GM19239 (cell line): ENCODE results near the gene BAD.
"Not testable (repeated sequence)": the region's sequence is repeated elsewhere in the genome, so short reads cannot be mapped to it uniquely, and the experiment has no call there.

Source experiments
- DNase-seq: peaks from one replicate; pipeline ENCODE4 v3.0.0; 2011; ENCODE audit warnings: low spot score; ENCODE audit not compliant: insufficient read length
- FAIRE-seq: peaks from 2 replicates; lab custom pipeline; 2011; peaks lifted over from hg19 to GRCh38; lab: Jason Lieb, UNC

The BAD gene

GRCh38 chr11:64247729-64248531, 36.5 kb downstream of the BAD start:
- no peak for DNase-seq
- FAIRE-seq, result no peak

- no peak for FAIRE-seq
- peak; percentile 88 for DNase-seq
These were observed 37.4 kb downstream of the BAD start, which contains the start of gene PPP1R14B for GRCh38 chr11:64246871-64247728. Gene PPP1R14B, minus strand, starts transcription at chr11:64246943. Its CDS starts 270 bp downstream, at chr11:64246673.

- not testable (repeated sequence) for FAIRE-seq, DNase-seq
These were observed 37.9 kb downstream of the BAD start for GRCh38 chr11:64246621-64246870.

GRCh38 chr11:64245797-64246620, 38.5 kb downstream of the BAD start:
- FAIRE-seq (no peak), DNase-seq (no peak)

DNA sequence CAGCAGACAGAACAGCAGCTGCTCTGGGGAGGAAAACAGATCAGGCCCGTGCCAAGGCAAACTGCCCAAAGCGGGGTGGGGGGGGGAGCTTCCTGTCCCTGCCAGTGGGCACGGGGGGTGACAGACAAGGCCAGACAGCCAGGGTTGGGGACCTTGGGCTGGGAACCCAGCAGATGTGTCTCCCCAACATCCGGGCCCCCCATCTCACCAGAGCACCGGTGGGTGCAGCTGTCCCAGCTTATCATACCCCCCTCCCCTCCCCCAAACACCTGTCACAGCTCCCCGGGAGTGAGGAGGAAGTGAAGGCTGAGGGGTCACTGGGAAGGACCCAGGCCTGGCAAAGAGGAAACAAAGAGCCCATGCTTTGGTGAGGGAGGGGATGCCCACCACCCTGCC, 39.1 kb downstream of the BAD start:
- DNase-seq (no peak), FAIRE-seq (no peak)

GRCh38 chr11:64244966-64245365, 39.5 kb downstream of the BAD start:
- no peak for FAIRE-seq
- no peak for DNase-seq

DNA sequence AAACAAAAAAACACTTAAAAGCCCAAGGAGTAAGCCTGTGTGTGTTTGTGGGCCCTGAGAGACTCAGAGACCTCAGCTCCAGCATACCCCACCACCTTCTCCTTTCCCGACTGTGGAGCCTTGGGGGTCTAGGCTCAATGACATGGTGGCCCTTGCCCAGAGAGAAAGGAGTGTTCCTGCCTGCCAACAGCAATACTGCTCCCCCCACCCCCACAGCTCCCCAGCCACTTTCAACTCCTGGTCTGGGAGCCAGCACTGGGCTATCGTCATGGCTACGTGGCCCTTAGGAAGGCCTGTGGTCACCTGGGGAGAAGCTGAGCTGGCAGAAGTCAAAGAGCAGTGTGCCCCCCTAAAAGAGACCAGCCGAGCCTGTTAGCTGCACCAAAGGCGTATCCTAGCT, 40.4 kb downstream of the BAD start:
- DNase-seq, result no peak
- no peak for FAIRE-seq

- FAIRE-seq, result no peak
These were observed 41.1 kb downstream of the BAD start for GRCh38 chr11:64243236-64243854.

GRCh38 chr11:64241491-64242374, 42.7 kb downstream of the BAD start:
- FAIRE-seq (peak; percentile 26), DNase-seq (peak; percentile 86)

More at GRCh38 chr11:64243236-64243854, 41.1 kb downstream of the BAD start:
- no peak for DNase-seq

DNA sequence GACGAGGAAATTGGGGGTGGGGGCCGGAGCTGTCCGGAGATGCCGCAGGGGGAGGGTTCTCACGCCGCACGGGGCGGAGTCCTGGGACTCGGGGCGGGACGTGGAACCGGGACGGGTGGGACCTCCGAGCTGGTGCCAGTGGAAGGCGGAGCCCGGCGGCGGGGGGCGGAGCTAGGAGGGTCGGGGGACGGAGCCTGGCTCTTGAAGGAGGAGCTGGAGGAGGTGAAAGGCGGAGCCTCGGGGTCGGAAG, 43.3 kb downstream of the BAD start:
- DNase-seq (peak; percentile 76), FAIRE-seq (peak; percentile 95)

GRCh38 chr11:64240435-64241240, 43.8 kb downstream of the BAD start, which contains the start of gene FKBP2:
Gene FKBP2, plus strand, starts transcription at chr11:64241095. Its CDS starts 1,293 bp downstream, at chr11:64242388.
- DNase-seq, result peak; percentile 92
- FAIRE-seq, result no peak

DNA sequence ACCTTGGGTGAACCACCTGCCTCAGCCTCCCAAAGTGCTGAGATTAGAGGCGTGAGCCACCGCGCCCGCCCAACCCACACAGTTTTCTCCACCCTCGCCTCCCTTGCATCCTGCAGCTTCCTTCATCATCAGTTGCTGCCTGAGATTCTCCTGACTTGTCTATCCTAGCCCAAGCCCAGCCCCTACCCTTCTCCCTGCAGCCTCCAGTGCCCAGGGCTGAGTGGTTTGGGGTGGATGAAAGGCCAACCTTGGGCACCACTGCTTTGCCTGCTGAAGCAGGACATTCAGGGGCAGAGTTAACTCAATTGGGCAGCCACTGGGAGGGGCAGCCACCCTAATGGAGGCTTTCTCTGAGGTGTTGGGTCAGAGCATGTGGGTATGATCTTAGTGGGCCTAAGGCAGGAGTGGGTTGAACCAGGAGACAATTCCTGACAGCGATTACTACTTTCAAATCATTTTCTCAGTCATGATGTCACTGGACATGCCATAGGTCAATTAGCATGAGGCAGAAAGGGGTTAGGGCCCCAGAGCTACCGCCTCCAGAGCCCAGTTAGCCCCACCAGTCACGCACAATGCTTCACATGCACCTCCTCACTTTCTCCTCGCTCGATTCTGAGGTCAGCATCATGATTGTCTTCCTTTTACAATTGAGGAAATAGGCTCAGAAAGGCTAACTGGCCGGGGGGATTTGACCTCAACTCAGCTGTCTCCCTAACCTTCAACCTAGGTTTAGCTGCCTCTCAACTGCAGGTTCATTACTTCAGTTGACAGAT, 44.6 kb downstream of the BAD start:
- no peak for FAIRE-seq
- DNase-seq, result peak; percentile 54

DNA sequence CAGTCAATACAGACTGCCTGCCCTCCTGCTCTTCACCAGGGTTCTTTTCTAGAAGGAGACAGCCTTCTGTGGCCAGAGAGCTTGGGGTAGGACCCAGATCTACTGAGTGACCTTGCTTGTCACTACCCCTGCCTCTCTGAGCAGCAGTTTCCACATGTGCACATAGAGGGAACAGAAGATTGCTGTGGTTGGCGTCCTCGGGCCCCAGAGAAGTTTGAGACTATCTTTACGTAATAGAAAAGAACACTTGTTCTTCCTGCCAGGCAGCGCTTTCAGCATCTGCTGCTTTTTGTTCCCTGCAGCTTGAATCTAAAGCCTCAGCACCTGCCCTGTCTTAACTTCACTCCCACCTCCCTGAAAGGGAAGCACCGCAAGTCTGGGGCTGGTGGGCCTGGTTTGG, 45.5 kb downstream of the BAD start:
- no peak for FAIRE-seq
- DNase-seq, result no peak

DNA sequence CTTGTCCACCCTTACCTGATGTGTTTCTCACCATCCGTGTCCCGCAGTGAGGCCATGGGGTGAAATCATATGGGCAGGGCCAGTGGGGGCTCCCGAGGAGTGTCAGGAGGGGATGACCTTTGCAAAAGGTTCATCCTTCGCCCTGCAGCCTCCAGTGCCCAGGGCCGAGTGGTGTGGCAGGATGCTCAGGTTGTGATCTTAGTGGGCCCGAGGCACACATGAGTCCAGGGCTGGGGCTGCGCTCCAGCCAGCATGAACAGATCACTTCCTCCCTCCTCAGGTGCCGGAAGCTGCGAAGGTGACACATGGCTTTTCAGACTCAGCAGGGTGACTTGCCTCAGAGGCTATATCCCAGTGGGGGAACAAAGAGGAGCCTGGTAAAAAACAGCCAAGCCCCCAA, 46.4 kb downstream of the BAD start:
- no peak for DNase-seq

GRCh38 chr11:64237484-64237951, 46.9 kb downstream of the BAD start:
- no peak for DNase-seq
- FAIRE-seq, result no peak

More for the DNA sequence above, 46.4 kb downstream of the BAD start:
- no peak for FAIRE-seq

DNA sequence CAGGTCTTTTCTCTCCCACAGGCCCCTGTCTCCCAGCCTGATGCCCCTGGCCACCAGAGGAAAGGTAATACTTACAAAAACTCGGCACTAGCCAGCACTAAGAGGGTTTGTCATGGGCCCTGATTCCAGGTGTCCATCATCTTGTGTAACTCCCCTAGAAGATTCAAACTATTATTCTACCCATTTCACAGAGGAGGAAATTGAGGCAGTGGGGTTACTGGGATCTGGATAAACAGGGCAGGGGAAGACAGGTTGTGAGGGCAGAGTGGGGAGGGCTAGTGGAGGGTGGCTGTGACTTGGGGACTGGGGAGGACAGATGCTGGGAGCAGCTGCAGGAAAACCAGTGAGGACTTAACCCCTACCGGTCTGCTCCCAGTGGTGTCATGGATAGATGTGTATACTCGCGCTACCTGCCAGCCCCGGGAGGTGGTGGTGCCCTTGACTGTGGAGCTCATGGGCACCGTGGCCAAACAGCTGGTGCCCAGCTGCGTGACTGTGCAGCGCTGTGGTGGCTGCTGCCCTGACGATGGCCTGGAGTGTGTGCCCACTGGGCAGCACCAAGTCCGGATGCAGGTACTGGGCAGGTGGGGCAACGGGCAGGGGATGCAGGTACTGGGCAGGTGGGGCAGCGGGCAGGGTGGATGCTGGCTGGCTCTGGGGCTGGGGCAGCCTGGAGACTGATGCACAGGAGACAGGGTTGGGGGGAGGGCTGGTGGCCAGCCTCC, 48.9 kb downstream of the BAD start:
- FAIRE-seq, result no peak

More for the DNA sequence above, 48.9 kb downstream of the BAD start:
- no peak for DNase-seq
